GM21360 (cell line): ENCODE results near the gene SMNDC1.
"Not testable (repeated sequence)": the region's sequence is repeated elsewhere in the genome, so short reads cannot be mapped to it uniquely, and the experiment has no call there.

Experiments
- ATAC-seq: cut with Tn5 transposase; IDR thresholded peaks from one replicate; pipeline ENCODE4 v1.9.1; 2021; ENCODE audit warnings: mild to moderate bottlenecking, moderate library complexity; ENCODE audit not compliant: unreplicated experiment

The SMNDC1 gene

GRCh38 chr10:110258542-110258941 lies 46.2 kb downstream of the SMNDC1 start:
- no peak for ATAC-seq

GRCh38 chr10:110254467-110254866 lies 50.3 kb downstream of the SMNDC1 start:
- no peak for ATAC-seq

DNA sequence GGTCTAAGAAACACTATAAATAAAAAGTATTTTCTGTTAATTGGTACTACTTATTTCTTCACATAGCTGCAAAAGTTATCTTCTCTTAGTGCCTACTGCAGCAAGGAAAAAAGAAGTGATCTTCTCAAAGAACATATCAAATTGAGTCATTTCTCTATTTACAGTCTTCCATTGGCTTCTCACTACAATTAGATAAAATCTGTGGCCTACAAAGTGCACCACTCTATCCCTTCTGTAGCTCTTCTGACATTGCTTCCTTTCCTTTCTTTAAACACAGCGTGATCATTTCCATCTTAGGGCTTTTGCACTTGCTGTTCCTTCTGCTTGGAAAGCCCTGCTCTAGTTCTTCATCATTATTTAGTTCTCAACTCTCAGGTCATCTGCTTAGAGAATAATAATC lies 52.6 kb downstream of the SMNDC1 start:
- ATAC-seq = no peak

- ATAC-seq = peak; percentile 83
These were observed 53.3 kb downstream of the SMNDC1 start for GRCh38 chr10:110251392-110251791.

GRCh38 chr10:110249489-110249888 lies 55.2 kb downstream of the SMNDC1 start:
- ATAC-seq = peak; percentile 69

GRCh38 chr10:110247833-110248232 lies 56.9 kb downstream of the SMNDC1 start:
- not testable (repeated sequence) for ATAC-seq

GRCh38 chr10:110244550-110244949 lies 60.2 kb downstream of the SMNDC1 start:
- no peak for ATAC-seq

- ATAC-seq = no peak
These were observed 62.2 kb downstream of the SMNDC1 start for GRCh38 chr10:110242511-110242910.

- no peak for ATAC-seq
These were observed 62.9 kb downstream of the SMNDC1 start for GRCh38 chr10:110241841-110242240.

- ATAC-seq = no peak
These were observed 63.3 kb downstream of the SMNDC1 start for GRCh38 chr10:110241407-110241806.
